DND-41 (cell line): Measurements from ENCODE around the gene VWDE.

Experiments used
- ATAC-seq: fragments of 200-7000 bp; cut with Tn5 transposase; 3 replicates; pipeline ENCODE4 v1.9.1; 2021; ENCODE audit warnings: low read depth; ENCODE audit not compliant: insufficient read depth
- DNase-seq: peaks from one replicate; pipeline ENCODE4 v3.0.0-alpha.2; 2020
- H2AFZ ChIP-seq: 2 replicates; pipeline ENCODE4 v1.6.0; 2012; ENCODE audit warnings: low read depth, low read length
- H3K27ac ChIP-seq: 2 replicates; pipeline ENCODE4 v1.5.1; 2012; ENCODE audit warnings: low read length, inconsistent platforms
- H3K27me3 ChIP-seq: fragments of 200-600 bp; sonication (generic); 2 replicates; pipeline ENCODE4 v1.6.0; 2012; ENCODE audit warnings: low read length, mild to moderate bottlenecking, inconsistent platforms; ENCODE audit not compliant: insufficient read depth, poor library complexity
- H3K36me3 ChIP-seq: 2 replicates; pipeline ENCODE4 v1.5.1; 2012; ENCODE audit warnings: low read length, inconsistent platforms; ENCODE audit not compliant: insufficient read depth
- H3K4me1 ChIP-seq: 2 replicates; pipeline ENCODE4 v1.5.1; 2012; ENCODE audit warnings: mild to moderate bottlenecking, low read length; ENCODE audit not compliant: insufficient read depth
- H3K4me2 ChIP-seq: 2 replicates; pipeline ENCODE4 v1.6.0; 2012; ENCODE audit warnings: mild to moderate bottlenecking, moderate library complexity, low read length, inconsistent platforms; ENCODE audit not compliant: insufficient read depth
- H3K4me3 ChIP-seq, 2 experiments: fragments of 200-600 bp in 1 of 2; shearing (Covaris generic) in 1 of 2; 2 replicates each; pipeline ENCODE4 v1.5.1; 2012 to 2016; ENCODE audit warnings: inconsistent platforms in 2 of 2, low read length in 2 of 2, mild to moderate bottlenecking in 2 of 2, low read depth in 1 of 2, moderate library complexity in 1 of 2
- H3K79me2 ChIP-seq: 2 replicates; pipeline ENCODE4 v1.6.0; 2012; ENCODE audit warnings: low read length, inconsistent platforms; ENCODE audit not compliant: insufficient read depth
- H3K9ac ChIP-seq: 2 replicates; pipeline ENCODE4 v1.6.0; 2012; ENCODE audit warnings: low read depth, mild to moderate bottlenecking, inconsistent platforms, low read length, moderate library complexity
- H3K9me3 ChIP-seq: 2 replicates; pipeline ENCODE4 v1.5.1; 2012; ENCODE audit warnings: low read length, moderate library complexity, mild to moderate bottlenecking, inconsistent platforms; ENCODE audit not compliant: insufficient read depth, severe bottlenecking
- H4K20me1 ChIP-seq: 2 replicates; pipeline ENCODE4 v1.6.0; 2012; ENCODE audit warnings: low read length; ENCODE audit not compliant: insufficient read depth
- CTCF ChIP-seq: IDR thresholded peaks from 2 replicates; pipeline ENCODE4 v1.5.1; 2012; ENCODE audit warnings: borderline replicate concordance, low read length, moderate library complexity, mild to moderate bottlenecking; ENCODE audit not compliant: poor library complexity, severe bottlenecking; ENCODE audit errors: extremely low read depth
- EZH2 ChIP-seq: IDR thresholded peaks from 3 replicates; pipeline ENCODE4 v1.6.1; 2012; ENCODE audit warnings: borderline replicate concordance, low read depth, mild to moderate bottlenecking, moderate library complexity, low read length, inconsistent platforms; ENCODE audit not compliant: severe bottlenecking

VWDE gene

GRCh38 chr7:12320987-12321647 is 82.5 kb downstream of the VWDE start:
- TF ChIP-seq EZH2 (no peak), CTCF (no peak)
- no peak overlapping the region for H2AFZ ChIP-seq
- H3K9me3 ChIP-seq, result no peaks in the 10 kb centered on the region
- no peak for ATAC-seq
- no peaks in the 10 kb centered on the region for H3K27me3 ChIP-seq
- no peak overlapping the region for H3K9ac ChIP-seq
- no peak overlapping the region for H3K4me2 ChIP-seq
- no peaks in the 10 kb centered on the region for H4K20me1 ChIP-seq
- H3K4me3 ChIP-seq, result no peak overlapping the region
- H3K79me2 ChIP-seq, result no peaks in the 10 kb centered on the region
- no peak overlapping the region for H3K27ac ChIP-seq
- no peaks in the 10 kb centered on the region for H3K4me1 ChIP-seq
- DNase-seq, result no peak
- H3K36me3 ChIP-seq, result no peaks in the 10 kb centered on the region

- Histone ChIP-seq H3K36me3 (no peaks in the 10 kb centered on the region), H3K27me3 (no peaks in the 10 kb centered on the region), H2AFZ (no peak overlapping the region), H3K4me3 (no peak overlapping the region), H3K9ac (no peak overlapping the region), H3K9me3 (no peaks in the 10 kb centered on the region), H4K20me1 (no peaks in the 10 kb centered on the region), H3K4me2 (no peak overlapping the region), H3K79me2 (no peaks in the 10 kb centered on the region), H3K27ac (no peak overlapping the region), H3K4me1 (no peaks in the 10 kb centered on the region)
- no peak for TF ChIP-seq EZH2
- ATAC-seq, result no peak
- DNase-seq, result no peak
Measured at GRCh38 chr7:12320241-12320986, 83.3 kb downstream of the VWDE start.

GRCh38 chr7:12317675-12318074 is 86.0 kb downstream of the VWDE start:
- Histone ChIP-seq H3K4me1 (no peaks in the 10 kb centered on the region), H3K36me3 (no peaks in the 10 kb centered on the region), H3K27me3 (no peaks in the 10 kb centered on the region), H4K20me1 (no peaks in the 10 kb centered on the region), H3K27ac (no peak overlapping the region), H3K4me2 (no peak overlapping the region), H3K4me3 (no peak overlapping the region), H2AFZ (no peak overlapping the region), H3K9ac (no peak overlapping the region), H3K79me2 (no peaks in the 10 kb centered on the region), H3K9me3 (no peaks in the 10 kb centered on the region)
- no peak for TF ChIP-seq EZH2
- ATAC-seq, result no peak
- no peak for DNase-seq

GRCh38 chr7:12316925-12317324 is 86.7 kb downstream of the VWDE start:
- Histone ChIP-seq H3K9me3 (no peaks in the 10 kb centered on the region), H3K27ac (no peak overlapping the region), H3K4me3 (no peak overlapping the region), H2AFZ (no peak overlapping the region), H3K36me3 (no peaks in the 10 kb centered on the region), H3K27me3 (no peaks in the 10 kb centered on the region), H3K9ac (no peak overlapping the region), H3K79me2 (no peaks in the 10 kb centered on the region), H3K4me2 (no peak overlapping the region), H4K20me1 (no peaks in the 10 kb centered on the region), H3K4me1 (no peaks in the 10 kb centered on the region)
- ATAC-seq (no peak), DNase-seq (no peak)
- no peak for TF ChIP-seq CTCF
- TF ChIP-seq EZH2, result no peak
